ENCODE results near the gene SPOP.
"Not testable (repeated sequence)": the region's sequence is repeated elsewhere in the genome, so short reads cannot be mapped to it uniquely, and the experiment has no call there.

- TF ChIP-seq, protein P1, sequence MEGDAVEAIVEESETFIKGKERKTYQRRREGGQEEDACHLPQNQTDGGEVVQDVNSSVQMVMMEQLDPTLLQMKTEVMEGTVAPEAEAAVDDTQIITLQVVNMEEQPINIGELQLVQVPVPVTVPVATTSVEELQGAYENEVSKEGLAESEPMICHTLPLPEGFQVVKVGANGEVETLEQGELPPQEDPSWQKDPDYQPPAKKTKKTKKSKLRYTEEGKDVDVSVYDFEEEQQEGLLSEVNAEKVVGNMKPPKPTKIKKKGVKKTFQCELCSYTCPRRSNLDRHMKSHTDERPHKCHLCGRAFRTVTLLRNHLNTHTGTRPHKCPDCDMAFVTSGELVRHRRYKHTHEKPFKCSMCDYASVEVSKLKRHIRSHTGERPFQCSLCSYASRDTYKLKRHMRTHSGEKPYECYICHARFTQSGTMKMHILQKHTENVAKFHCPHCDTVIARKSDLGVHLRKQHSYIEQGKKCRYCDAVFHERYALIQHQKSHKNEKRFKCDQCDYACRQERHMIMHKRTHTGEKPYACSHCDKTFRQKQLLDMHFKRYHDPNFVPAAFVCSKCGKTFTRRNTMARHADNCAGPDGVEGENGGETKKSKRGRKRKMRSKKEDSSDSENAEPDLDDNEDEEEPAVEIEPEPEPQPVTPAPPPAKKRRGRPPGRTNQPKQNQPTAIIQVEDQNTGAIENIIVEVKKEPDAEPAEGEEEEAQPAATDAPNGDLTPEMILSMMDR (conservative IDR thresholded peaks at IDR 0.05 in 1 of 2, IDR thresholded peaks at IDR 0.05 in 1 of 2; ENCODE audit: extremely low read depth in 1 of 2, insufficient read depth in 1 of 2, low read depth in 1 of 2, low read length in 2 of 2) = not testable (repeated sequence)
- TF ChIP-seq EZH2 (IDR thresholded peaks at IDR 0.05; ENCODE audit: borderline replicate concordance, low read length) = not testable (repeated sequence)
Observed at GRCh38 chr17:49550764-49551163, 127.1 kb downstream of the SPOP start.

Data from mammary epithelial cell (primary cell).